SH-SY5Y (cell line): ENCODE measurements around the gene DIS3L.

Source experiments
- GATA2 ChIP-seq: IDR thresholded peaks from 2 replicates; pipeline ENCODE4 v1.6.1; 2011; ENCODE audit warnings: mild to moderate bottlenecking, low read depth, low read length
- GATA3 ChIP-seq: IDR thresholded peaks from 2 replicates; pipeline ENCODE4 v1.6.1; 2011; ENCODE audit warnings: low read depth, mild to moderate bottlenecking, low read length, moderate library complexity

GRCh38 chr15:66323312-66323928, 30.1 kb downstream of the DIS3L start:
- TF ChIP-seq GATA3 = no peak
- no peak for TF ChIP-seq GATA2
